Thymus (tissue), 11 donors: ENCODE measurements around the gene NSUN5. TPM values are rescaled to one million over a fixed set of nuclear protein-coding genes. Genes with fewer than 3 reads are reported as not detected.
"Not testable (repeated sequence)": the region's sequence is repeated elsewhere in the genome, so short reads cannot be mapped to it uniquely, and the experiment has no call there.

Source experiments
- DNase-seq, 9 donors: peaks; one replicate each; pipeline ENCODE4 v3.0.0-alpha.2; 2013; ENCODE audit warnings: low spot score in 9 of 9, low read depth in 6 of 9, missing footprints in 1 of 9
- H3K27ac ChIP-seq, 2 donors: one replicate each; pipeline ENCODE4 v1.5.1; 2013; ENCODE audit warnings: control low read depth in 1 of 2, low read depth in 1 of 2, low read length in 1 of 2, mild to moderate bottlenecking in 1 of 2, moderate library complexity in 1 of 2
- H3K27me3 ChIP-seq, 2 donors: one replicate each; pipeline ENCODE4 v1.5.1; 2013; ENCODE audit warnings: low read length in 1 of 2; ENCODE audit not compliant: control insufficient read depth in 2 of 2, insufficient read depth in 1 of 2
- H3K36me3 ChIP-seq, 2 donors: one replicate each; pipeline ENCODE4 v1.5.1; 2013; ENCODE audit warnings: low read length in 1 of 2, mild to moderate bottlenecking in 1 of 2, moderate library complexity in 1 of 2; ENCODE audit not compliant: control insufficient read depth in 2 of 2, insufficient read depth in 2 of 2
- H3K4me1 ChIP-seq, 2 donors: one replicate each; pipeline ENCODE4 v1.5.1; 2013; ENCODE audit warnings: low read length in 2 of 2; ENCODE audit not compliant: control insufficient read depth in 2 of 2, insufficient read depth in 2 of 2
- H3K4me3 ChIP-seq, 2 donors: one replicate each; pipeline ENCODE4 v1.5.1; 2013; ENCODE audit warnings: low read length in 2 of 2, control low read depth in 1 of 2, mild to moderate bottlenecking in 1 of 2
- H3K9me3 ChIP-seq, 2 donors: one replicate each; pipeline ENCODE4 v1.5.1; 2013; ENCODE audit warnings: low read length in 1 of 2, mild to moderate bottlenecking in 1 of 2; ENCODE audit not compliant: control insufficient read depth in 2 of 2, insufficient read depth in 1 of 2
- WGBS: extraction: QIAGEN DNeasy Blood & Tissue Kit; methylation state at CpG from one replicate; pipeline ENCODE4 v1.1.7; 2013; 5-methylcytosine and 5-hydroxymethylcytosine counted together
- polyA plus RNA-seq: library from polyadenylated mRNA; stranded (reverse); fragments of 200-250 nt; gene quantifications from one replicate; pipeline ENCODE4 v1.2.3, GENCODE V29; 2013
- total RNA-seq: library from RNA; stranded (reverse); fragments of 120-200 nt; gene quantifications from one replicate; pipeline ENCODE4 v1.2.4, GENCODE V29; 2013
- donor health status: healthy.

NSUN5 gene
- total and polyA plus RNA-seq, 2 donors = 28.9 to 42.1 TPM

DNA sequence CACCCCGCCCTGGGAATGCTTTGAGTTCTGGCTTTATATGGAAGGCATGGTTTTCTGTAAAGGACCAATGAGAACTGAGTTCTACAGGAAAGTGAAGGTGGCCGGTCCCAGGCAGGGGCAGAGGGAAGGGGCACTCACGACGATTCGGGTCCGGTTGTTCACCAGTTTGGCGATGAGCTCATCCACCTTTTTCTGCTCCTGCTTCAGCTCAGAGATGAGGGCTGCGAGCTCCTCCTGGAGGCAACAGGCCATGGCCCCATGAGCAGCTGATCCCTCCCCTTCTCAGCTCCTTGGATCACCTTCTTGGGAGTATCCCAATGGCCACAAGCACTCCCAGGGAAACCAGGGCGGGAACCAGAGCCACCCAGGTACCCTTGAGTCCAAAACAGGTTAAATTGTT, 11.4 kb upstream of the NSUN5 start:
- H3K4me3 ChIP-seq, H3K27ac ChIP-seq, H3K27me3 ChIP-seq, H3K9me3 ChIP-seq, DNase-seq, H3K36me3 ChIP-seq: not testable (repeated sequence)
- peaks cover 6 to 11% of the 10 kb centered on the region in 2 donors for H3K4me1 ChIP-seq
- 97% methylated on average over 9 of the region's 9 CpGs for WGBS

- H3K4me1 ChIP-seq, H3K9me3 ChIP-seq, H3K4me3 ChIP-seq, DNase-seq, H3K36me3 ChIP-seq, H3K27me3 ChIP-seq, H3K27ac ChIP-seq: not testable (repeated sequence)
- 94% methylated on average over 9 of the region's 9 CpGs for WGBS
Observed at GRCh38 chr7:73319541-73319940, 10.9 kb upstream of the NSUN5 start.

DNA sequence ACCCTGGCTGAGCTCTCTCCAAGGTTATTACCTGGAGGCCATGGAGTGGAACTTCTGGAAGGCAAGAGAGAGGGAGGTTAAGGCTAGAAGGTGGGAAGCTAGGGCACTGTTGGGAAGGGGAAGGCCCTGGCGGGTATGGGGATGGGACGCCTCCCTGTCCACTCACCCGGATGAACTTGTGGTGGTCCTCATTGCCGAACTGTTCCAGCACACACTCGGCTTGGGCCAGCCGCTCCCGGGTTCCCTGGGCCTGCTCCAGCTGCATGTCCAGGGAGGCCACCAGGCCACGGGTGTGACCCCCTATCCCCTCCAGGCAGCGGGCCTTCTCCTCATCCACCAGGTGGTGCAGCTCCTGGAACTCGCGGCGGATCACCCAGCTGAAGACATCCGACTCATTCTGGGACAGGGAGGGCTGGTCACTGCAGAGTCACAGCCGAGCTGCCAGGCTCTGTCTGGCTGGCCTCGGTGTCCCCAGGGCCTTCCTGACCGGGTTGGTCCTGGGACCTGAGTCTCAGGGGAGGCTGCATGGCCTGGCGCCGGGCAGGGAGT, 10.1 kb upstream of the NSUN5 start:
- H3K9me3 ChIP-seq, H3K4me3 ChIP-seq, DNase-seq, H3K36me3 ChIP-seq, H3K4me1 ChIP-seq, H3K27me3 ChIP-seq, H3K27ac ChIP-seq: not testable (repeated sequence)
- WGBS = 90% methylated on average over 16 of the region's 18 CpGs

DNA sequence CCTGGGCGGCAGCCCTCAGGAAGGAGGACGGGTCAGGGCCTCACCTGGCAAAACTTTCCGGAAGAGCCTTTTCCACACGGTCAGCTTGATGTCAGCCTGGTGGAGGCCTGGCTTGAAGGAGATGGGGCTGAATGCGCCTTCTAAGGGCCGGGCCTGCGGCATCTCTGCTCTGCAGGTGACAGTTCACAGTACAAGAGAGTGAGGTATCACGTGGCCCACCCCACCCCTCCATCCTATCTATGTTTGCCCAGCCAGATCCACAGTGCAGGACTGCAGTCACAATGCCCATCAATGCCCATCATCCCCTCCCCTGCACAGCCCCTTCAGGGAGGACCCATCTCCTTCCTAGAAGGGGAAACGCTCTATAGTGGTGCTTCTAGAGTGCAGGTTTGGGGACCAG, 7.9 kb upstream of the NSUN5 start:
- Histone ChIP-seq H3K4me3 (no peak overlapping the region), H3K4me1 (no peaks in the 10 kb centered on the region), H3K27ac (no peak overlapping the region), H3K36me3 (no peaks in the 10 kb centered on the region), H3K27me3 (no peaks in the 10 kb centered on the region), H3K9me3 (no peaks in the 10 kb centered on the region)
- no peak for DNase-seq
- 97% methylated on average over 9 of the region's 9 CpGs for WGBS

GRCh38 chr7:73314271-73314670, 5.6 kb upstream of the NSUN5 start:
- peaks cover 0 to 1% of the 10 kb centered on the region in 2 donors for H3K4me1 ChIP-seq

GRCh38 chr7:73313521-73313906, 4.9 kb upstream of the NSUN5 start:
- DNase-seq = no peak
- Histone ChIP-seq H3K36me3 (no peaks in the 10 kb centered on the region), H3K4me3 (no peak overlapping the region), H3K27ac (no peak overlapping the region), H3K9me3 (no peaks in the 10 kb centered on the region), H3K4me1 (peaks cover 0 to 8% of the 10 kb centered on the region in 2 donors), H3K27me3 (no peaks in the 10 kb centered on the region)
- 95% methylated on average over 4 of the region's 4 CpGs for WGBS

More at GRCh38 chr7:73314271-73314670, 5.6 kb upstream of the NSUN5 start:
- DNase-seq = no peak
- H3K27ac ChIP-seq = no peak overlapping the region
- H3K36me3 ChIP-seq = no peaks in the 10 kb centered on the region
- H3K9me3 ChIP-seq = no peaks in the 10 kb centered on the region
- H3K27me3 ChIP-seq = no peaks in the 10 kb centered on the region
- no peak overlapping the region for H3K4me3 ChIP-seq
- WGBS = 97% methylated on average over 5 of the region's 5 CpGs

GRCh38 chr7:73312831-73313520, 4.3 kb upstream of the NSUN5 start:
- no peaks in the 10 kb centered on the region for H3K36me3 ChIP-seq
- H3K4me3 ChIP-seq = no peak overlapping the region
- H3K27ac ChIP-seq = no peak overlapping the region
- 98% methylated on average over 48 of the region's 48 CpGs for WGBS
- H3K9me3 ChIP-seq = no peaks in the 10 kb centered on the region
- DNase-seq = no peak
- peaks cover under 1 to 9% of the 10 kb centered on the region in 2 donors for H3K4me1 ChIP-seq
- H3K27me3 ChIP-seq = no peaks in the 10 kb centered on the region

DNA sequence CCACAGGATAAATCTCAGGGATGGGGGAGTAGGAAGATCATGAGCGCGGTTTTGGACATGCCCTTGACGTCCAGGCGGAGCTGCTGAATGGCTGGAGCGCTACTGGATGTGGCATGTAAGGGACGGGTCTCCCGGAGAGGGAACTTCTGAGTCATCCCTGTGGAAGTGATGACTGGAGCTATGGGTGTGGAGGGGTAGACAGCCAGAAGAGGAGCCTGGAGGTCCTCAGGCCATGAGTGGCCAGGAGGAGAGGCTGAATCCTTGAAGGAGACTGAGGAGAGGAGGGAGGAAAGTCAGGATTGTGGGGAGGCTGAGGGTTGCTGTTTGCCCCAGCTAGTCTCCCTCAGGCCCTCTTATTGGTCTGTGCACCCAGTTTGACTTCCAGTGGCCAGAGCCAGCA, 2.8 kb upstream of the NSUN5 start:
- H3K27me3 ChIP-seq, H3K9me3 ChIP-seq, DNase-seq, H3K27ac ChIP-seq, H3K36me3 ChIP-seq, H3K4me3 ChIP-seq: not testable (repeated sequence)
- peaks cover 7 to 15% of the 10 kb centered on the region in 2 donors for H3K4me1 ChIP-seq
- whole genome bisulfite sequencing = 98% methylated on average over 7 of the region's 7 CpGs

- peaks cover 7 to 15% of the 10 kb centered on the region in 2 donors for H3K4me1 ChIP-seq
- no peaks in the 10 kb centered on the region for H3K27me3 ChIP-seq
- H3K27ac ChIP-seq = peak overlapping the region; percentile 70 to 71
- WGBS = 17% methylated on average over 43 of the region's 43 CpGs
- H3K36me3 ChIP-seq = peaks cover 24 to 36% of the 10 kb centered on the region in 2 donors
- peak in 1 of 9 donors; percentile 11 for DNase-seq
- peak overlapping the region; percentile 76 to 92 for H3K4me3 ChIP-seq
- no peaks in the 10 kb centered on the region for H3K9me3 ChIP-seq
Observed at GRCh38 chr7:73308074-73308664, 457 bp downstream of the NSUN5 start.
